Fibroblast of the aortic adventitia (primary cell): Measurements from ENCODE around the gene HLA-F. TPM values are rescaled to one million over a fixed set of nuclear protein-coding genes. Genes with fewer than 3 reads are reported as not detected.

Experiments
- DNase-seq: peaks from one replicate; pipeline ENCODE4 v3.0.0-alpha.2; 2010; ENCODE audit warnings: low read depth
- H3K4me3 ChIP-seq: 2 replicates; pipeline ENCODE4 v1.5.1; 2011; ENCODE audit warnings: low read depth, mild to moderate bottlenecking, control low read depth, low read length, moderate library complexity
- total RNA-seq: library from RNA; depleted of rRNA; stranded (reverse); fragments of >200 nt; gene quantifications from 2 replicates; pipeline ENCODE4 v1.2.3, GENCODE V29; 2012; ENCODE audit warnings: low replicate concordance
- TF ChIP-seq, protein P1 (sequence below): IDR thresholded peaks from 2 replicates; pipeline ENCODE4 v1.5.1; 2011; ENCODE audit warnings: mild to moderate bottlenecking, low read length, control low read depth, inconsistent platforms; ENCODE audit not compliant: insufficient read depth

The HLA-F gene
- total RNA-seq, 1 donor: 1.1 TPM

DNA sequence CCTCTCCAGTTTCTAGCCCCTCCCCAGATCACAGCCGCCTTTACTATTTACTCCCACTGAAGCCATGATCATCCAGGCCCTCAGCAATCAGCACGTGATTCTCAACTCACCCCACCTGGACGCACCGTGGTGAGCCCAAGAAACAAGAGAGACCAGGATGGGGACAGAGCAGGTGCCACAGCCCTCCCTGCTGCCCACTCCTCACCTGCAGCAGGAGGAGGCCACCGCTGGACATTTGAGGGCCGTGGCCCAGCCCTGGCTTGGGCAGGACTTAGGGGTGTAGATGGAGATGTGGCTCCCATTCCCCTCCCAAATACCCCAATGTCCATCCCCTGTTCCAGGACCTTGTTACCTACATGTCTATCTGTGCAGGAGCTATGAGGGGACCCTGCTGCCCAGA, 20.3 kb downstream of the HLA-F start:
- no peak for DNase-seq
- H3K4me3 ChIP-seq: no peak overlapping the region
- TF ChIP-seq, protein P1, sequence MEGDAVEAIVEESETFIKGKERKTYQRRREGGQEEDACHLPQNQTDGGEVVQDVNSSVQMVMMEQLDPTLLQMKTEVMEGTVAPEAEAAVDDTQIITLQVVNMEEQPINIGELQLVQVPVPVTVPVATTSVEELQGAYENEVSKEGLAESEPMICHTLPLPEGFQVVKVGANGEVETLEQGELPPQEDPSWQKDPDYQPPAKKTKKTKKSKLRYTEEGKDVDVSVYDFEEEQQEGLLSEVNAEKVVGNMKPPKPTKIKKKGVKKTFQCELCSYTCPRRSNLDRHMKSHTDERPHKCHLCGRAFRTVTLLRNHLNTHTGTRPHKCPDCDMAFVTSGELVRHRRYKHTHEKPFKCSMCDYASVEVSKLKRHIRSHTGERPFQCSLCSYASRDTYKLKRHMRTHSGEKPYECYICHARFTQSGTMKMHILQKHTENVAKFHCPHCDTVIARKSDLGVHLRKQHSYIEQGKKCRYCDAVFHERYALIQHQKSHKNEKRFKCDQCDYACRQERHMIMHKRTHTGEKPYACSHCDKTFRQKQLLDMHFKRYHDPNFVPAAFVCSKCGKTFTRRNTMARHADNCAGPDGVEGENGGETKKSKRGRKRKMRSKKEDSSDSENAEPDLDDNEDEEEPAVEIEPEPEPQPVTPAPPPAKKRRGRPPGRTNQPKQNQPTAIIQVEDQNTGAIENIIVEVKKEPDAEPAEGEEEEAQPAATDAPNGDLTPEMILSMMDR: no peak

DNA sequence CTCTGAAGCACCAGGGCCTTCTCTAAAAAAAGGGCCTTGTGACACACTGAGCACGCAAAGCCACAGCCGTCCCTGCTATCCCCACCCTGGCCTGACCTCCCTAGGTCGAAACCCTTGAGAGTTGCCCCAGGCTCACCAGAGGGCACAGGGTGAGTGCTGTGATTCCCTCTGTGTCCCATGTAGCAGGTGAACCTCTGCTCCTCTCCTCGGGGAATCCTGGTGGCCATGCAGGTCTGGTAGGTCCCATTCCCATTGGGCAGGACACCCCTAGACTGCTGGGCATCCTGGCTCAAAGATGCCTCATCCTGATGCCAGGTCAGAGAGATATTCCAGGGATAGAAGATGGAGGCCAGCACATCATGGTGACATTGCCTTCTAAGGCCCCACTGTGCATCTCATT, 20.9 kb downstream of the HLA-F start:
- no peak overlapping the region for H3K4me3 ChIP-seq
- no peak for DNase-seq
- TF ChIP-seq, protein P1: no peak

- TF ChIP-seq, protein P1: no peak
- no peak for DNase-seq
- H3K4me3 ChIP-seq: no peak overlapping the region
Observed at GRCh38 chr6:29744621-29745020, 21.4 kb downstream of the HLA-F start.

DNA sequence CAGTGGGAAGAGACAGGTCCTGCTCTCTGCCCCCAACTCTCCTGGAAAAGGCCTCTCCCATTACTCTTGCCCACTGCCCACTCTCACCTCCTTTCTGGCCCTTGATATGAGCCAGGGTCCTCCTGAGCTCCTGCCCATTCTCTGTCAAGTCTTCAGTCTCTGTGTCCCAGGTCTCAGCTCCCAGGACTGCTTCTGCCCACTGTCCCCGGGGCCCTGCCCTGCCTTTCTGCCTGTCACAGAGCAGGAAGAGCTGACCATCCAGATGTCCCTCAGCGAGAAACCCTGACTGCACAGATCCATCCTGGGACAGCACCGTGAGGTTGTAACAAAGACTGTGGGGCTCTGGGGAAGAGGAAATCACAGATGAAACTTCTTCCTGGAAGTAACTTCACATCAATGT, 22.2 kb downstream of the HLA-F start:
- H3K4me3 ChIP-seq: no peak overlapping the region
- DNase-seq: no peak
- TF ChIP-seq, protein P1: no peak

GRCh38 chr6:29745855-29746449, 22.7 kb downstream of the HLA-F start:
- TF ChIP-seq, protein P1: no peak

GRCh38 chr6:29746846-29747687, 23.8 kb downstream of the HLA-F start:
- no peak overlapping the region for H3K4me3 ChIP-seq
- no peak for DNase-seq
- TF ChIP-seq, protein P1: no peak

More at GRCh38 chr6:29745855-29746449, 22.7 kb downstream of the HLA-F start:
- H3K4me3 ChIP-seq: no peak overlapping the region
- no peak for DNase-seq
